HG03342 (cell line): Measurements from ENCODE around the gene ABCG5.

Experiments
- ATAC-seq: cut with Tn5 transposase; IDR thresholded peaks from one replicate; pipeline ENCODE4 v1.9.1; 2021; ENCODE audit warnings: mild to moderate bottlenecking, moderate library complexity; ENCODE audit not compliant: unreplicated experiment

Gene ABCG5

GRCh38 chr2:43842866-43843226, 4.2 kb upstream of the ABCG5 start:
- no peak for ATAC-seq

- ATAC-seq = no peak
These were observed 3.6 kb upstream of the ABCG5 start for GRCh38 chr2:43841949-43842865.

GRCh38 chr2:43840965-43841364, 2.3 kb upstream of the ABCG5 start:
- ATAC-seq = no peak

- ATAC-seq = no peak
These were observed 1.3 kb upstream of the ABCG5 start for GRCh38 chr2:43839776-43840564.

- ATAC-seq = no peak
These were observed 644 bp downstream of the ABCG5 start for GRCh38 chr2:43837831-43838559.

GRCh38 chr2:43837033-43837432, 1.6 kb downstream of the ABCG5 start:
- no peak for ATAC-seq

GRCh38 chr2:43832457-43832856, 6.2 kb downstream of the ABCG5 start:
- no peak for ATAC-seq

GRCh38 chr2:43831543-43832294, 6.9 kb downstream of the ABCG5 start:
- ATAC-seq = no peak

GRCh38 chr2:43826305-43827250, 12.1 kb downstream of the ABCG5 start:
- no peak for ATAC-seq

GRCh38 chr2:43825841-43826240, 12.8 kb downstream of the ABCG5 start:
- ATAC-seq = no peak

- ATAC-seq = no peak
These were observed 13.6 kb downstream of the ABCG5 start for GRCh38 chr2:43824951-43825493.

GRCh38 chr2:43824512-43824911, 14.1 kb downstream of the ABCG5 start:
- ATAC-seq = no peak

GRCh38 chr2:43823751-43824150, 14.9 kb downstream of the ABCG5 start:
- no peak for ATAC-seq

GRCh38 chr2:43822839-43823238, 15.8 kb downstream of the ABCG5 start:
- no peak for ATAC-seq

- no peak for ATAC-seq
These were observed 19.0 kb downstream of the ABCG5 start for GRCh38 chr2:43819491-43820163.

- ATAC-seq = no peak
These were observed 19.9 kb downstream of the ABCG5 start for GRCh38 chr2:43818761-43819160.

- ATAC-seq = no peak
These were observed 23.9 kb downstream of the ABCG5 start for GRCh38 chr2:43814711-43815110.

- ATAC-seq = no peak
These were observed 25.7 kb downstream of the ABCG5 start for GRCh38 chr2:43812947-43813346.

GRCh38 chr2:43812006-43812405, 26.6 kb downstream of the ABCG5 start:
- ATAC-seq = no peak
